GM18520 (cell line): ENCODE measurements around the gene CACNG3.
"Not testable (repeated sequence)": the region's sequence is repeated elsewhere in the genome, so short reads cannot be mapped to it uniquely, and the experiment has no call there.

Experiments
- ATAC-seq: cut with Tn5 transposase; IDR thresholded peaks from one replicate; pipeline ENCODE4 v1.9.1; 2021; ENCODE audit not compliant: unreplicated experiment

The CACNG3 gene

GRCh38 chr16:24255456-24256371 lies at the start of gene CACNG3:
TSS of gene CACNG3 (plus strand) at chr16:24256335. CDS start at chr16:24256755, 420 bp downstream.
- no peak for ATAC-seq

GRCh38 chr16:24206926-24207325 lies 49.2 kb upstream of the CACNG3 start:
- no peak for ATAC-seq

DNA sequence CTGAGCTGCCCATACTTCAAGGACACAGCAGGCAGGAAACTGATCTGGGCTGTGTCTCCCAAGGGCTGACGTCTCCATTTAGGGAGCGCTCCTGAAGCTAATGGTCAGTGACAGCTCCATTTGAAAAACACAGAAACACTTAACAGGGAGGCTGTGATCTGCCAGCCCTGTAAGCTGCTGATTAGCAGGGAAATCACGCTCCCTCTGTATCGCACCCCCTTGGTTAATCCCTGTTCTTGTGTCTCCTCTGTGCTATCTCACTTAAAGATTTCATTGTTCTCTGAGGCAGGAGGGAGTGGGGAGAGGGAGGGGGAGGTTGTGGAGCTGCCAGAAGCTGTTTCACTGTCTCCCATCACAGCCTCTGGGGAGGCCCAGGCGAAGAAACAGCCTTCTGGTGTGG lies 47.4 kb upstream of the CACNG3 start:
- ATAC-seq = no peak

- no peak for ATAC-seq
Measured at GRCh38 chr16:24214992-24215391, 41.1 kb upstream of the CACNG3 start.

- no peak for ATAC-seq
Measured at GRCh38 chr16:24216961-24217360, 39.2 kb upstream of the CACNG3 start.

DNA sequence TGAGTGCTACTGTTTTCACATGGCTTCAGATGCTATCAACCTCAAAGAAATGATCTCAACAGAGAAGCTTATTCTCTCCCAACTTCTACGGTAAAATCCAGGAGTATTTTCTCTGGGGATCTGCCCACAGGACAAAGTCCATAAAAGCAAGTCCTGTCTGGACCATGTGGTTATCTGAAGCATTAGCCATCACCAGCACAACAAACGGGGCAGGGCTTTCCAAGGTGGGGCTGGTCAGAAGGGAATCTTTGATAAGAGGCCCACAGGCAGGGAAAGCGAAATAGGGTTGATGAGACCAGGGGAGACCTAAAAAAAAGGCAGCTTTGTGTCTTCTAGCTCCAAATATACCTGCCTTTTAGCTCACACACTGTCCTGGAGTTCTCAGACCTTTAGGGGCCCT lies 38.7 kb upstream of the CACNG3 start:
- ATAC-seq = no peak

GRCh38 chr16:24218299-24218698 lies 37.8 kb upstream of the CACNG3 start:
- no peak for ATAC-seq

GRCh38 chr16:24221219-24221618 lies 34.9 kb upstream of the CACNG3 start:
- no peak for ATAC-seq

DNA sequence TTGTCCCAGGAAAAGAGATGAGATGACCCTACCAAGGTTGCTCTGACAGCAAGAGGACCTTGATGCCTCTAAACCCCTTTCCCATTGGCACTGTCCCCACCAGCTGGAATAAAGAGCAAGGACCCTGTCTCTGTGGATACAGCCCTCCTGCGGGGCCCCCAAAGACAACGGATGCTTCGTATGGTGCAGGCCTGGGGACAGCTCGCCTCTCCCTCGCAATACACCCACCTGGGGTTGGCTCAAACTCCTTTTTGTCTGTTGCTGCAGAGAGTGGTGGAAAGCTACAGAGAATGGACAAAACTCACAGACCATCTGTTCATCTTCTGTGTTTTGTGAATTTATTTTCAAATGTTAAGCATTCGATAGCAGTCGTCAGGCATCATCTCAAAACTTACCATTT lies 27.6 kb upstream of the CACNG3 start:
- no peak for ATAC-seq

GRCh38 chr16:24232936-24233335 lies 23.2 kb upstream of the CACNG3 start:
- no peak for ATAC-seq

DNA sequence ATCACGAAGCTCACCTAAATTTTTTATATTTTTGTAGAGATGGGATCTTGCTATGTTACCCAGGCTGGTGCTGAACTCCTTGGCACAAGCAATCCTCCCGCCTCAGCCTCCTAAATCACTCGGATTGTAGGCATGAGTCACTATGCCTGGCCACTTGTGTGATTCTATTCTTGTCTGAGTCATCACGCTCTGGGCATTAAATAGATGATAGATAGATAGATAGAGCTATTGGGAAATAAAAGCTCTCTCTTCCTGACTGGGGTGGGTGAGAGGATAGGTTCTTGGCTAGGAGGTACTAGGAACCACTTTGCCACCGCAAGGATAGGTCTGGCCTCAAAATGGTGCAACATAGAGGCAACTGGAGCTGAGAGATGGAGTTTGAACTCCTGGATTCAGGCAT lies 21.4 kb upstream of the CACNG3 start:
- ATAC-seq = no peak

DNA sequence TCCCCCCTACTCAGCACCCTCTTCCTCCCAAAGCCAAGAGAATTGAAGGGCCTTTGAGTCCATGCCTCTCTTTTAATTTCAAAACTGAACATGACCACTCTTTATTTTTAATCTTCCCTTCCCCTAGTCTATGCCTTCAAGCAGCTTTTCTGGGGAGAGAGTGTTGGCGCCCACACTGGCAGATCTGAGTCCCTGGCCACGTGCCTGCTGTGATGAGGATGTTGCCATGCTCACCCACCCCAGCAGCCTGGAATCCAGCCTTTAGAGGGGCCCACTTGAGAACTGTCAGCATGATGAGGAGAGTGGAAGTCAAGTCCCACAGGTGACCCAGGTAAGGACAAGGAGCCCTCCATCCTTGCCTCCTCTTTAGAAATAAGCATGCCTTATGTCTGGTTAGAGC lies 20.3 kb upstream of the CACNG3 start:
- ATAC-seq = no peak

DNA sequence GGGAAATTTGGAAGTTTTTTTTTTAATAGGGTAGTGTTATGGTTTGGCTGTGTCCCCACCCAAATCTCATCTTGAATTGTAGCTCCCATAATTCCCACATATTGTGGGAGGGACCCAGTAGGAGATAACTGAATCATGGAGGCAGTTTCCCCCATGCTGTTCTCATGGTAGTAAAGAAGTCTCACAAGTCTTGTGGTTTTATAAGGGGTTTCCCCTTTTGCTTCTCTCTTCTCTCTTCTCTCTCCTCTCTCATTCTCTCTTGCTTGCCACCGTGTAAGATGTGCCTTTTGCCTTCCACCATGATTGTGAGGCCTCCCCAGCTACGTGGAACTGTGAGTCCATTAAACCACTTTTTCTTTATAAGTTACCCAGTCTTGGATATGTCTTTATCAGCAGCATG lies 17.3 kb upstream of the CACNG3 start:
- ATAC-seq = not testable (repeated sequence)

- ATAC-seq = no peak
Measured at GRCh38 chr16:24246911-24247607, 9.1 kb upstream of the CACNG3 start.

DNA sequence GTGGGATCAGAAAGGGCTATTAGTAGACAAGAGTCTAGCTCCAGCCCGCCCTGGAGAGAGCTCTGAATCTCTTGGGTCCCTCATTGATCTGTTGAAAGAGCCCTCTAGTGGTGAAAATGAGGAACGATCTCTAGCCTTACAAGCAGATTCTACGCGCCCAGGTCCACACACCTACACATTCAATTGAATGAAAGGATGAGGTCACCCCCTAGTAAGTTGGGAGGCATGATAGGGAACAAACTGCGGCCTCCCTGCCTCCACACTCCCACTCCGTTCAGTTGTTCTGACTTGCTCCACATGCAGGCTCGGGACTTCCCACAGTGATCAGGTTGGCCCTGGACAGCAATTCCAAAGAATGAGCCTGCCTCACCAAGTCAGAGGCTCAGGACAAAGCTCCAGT lies 2.9 kb upstream of the CACNG3 start:
- no peak for ATAC-seq

DNA sequence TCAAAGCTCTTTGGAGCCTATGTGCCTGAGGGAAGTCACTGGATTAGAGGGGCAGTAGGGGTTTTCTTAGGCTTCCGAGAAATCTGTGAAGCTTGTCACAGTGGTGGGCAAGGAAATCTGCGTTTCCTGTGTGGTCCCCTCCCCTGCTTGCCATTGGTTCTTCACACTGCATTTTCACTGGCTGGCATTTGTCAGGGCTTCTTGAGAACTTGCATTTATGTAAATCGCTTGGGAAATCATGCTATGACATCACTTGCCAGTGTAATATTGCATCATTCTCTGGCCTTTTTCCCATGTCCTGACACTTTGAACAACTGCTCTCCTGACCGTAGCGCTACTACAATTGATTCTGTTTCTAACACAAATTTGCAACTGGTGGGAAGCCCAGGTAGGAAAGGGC lies 1.8 kb downstream of the CACNG3 start:
- ATAC-seq = no peak

GRCh38 chr16:24258791-24259190 lies 2.7 kb downstream of the CACNG3 start:
- ATAC-seq = no peak

GRCh38 chr16:24262816-24263215 lies 6.7 kb downstream of the CACNG3 start:
- ATAC-seq = no peak

GRCh38 chr16:24270721-24271442 lies 14.7 kb downstream of the CACNG3 start:
- no peak for ATAC-seq

- ATAC-seq = no peak
Measured at GRCh38 chr16:24272379-24272778, 16.2 kb downstream of the CACNG3 start.

- ATAC-seq = no peak
Measured at GRCh38 chr16:24273508-24274182, 17.5 kb downstream of the CACNG3 start.
